ENCODE measurements around the gene PARD3B. TPM values are rescaled to one million over a fixed set of nuclear protein-coding genes. Genes with fewer than 3 reads are reported as not detected.

PARD3B gene
- total and polyA plus RNA-seq, 2 of the 8 experiments (the other 6 are each of a cell fraction or from before 2014, with no cell fraction given), result 1.2 to 5.7 TPM

GRCh38 chr2:204966245-204966644, 421.0 kb downstream of the PARD3B start:
- H3K4me3 ChIP-seq (ENCODE audit: extremely low read depth in 1 of 4, insufficient read depth in 2 of 4, low read depth in 3 of 4, low read length in 4 of 4), result no peak overlapping the region
- no peak overlapping the region for H2BK15ac ChIP-seq (ENCODE audit: low read length)
- no peak overlapping the region for H2BK12ac ChIP-seq (ENCODE audit: low read depth, low read length)
- no peaks in the 10 kb centered on the region for H3K9me3 ChIP-seq (ENCODE audit: insufficient read depth in 2 of 2, low read depth in 1 of 2, low read length in 1 of 2)
- no peak overlapping the region for H2BK120ac ChIP-seq (replicated peaks; ENCODE audit: low read depth, low read length)
- H2AK5ac ChIP-seq (ENCODE audit: low read depth, low read length), result no peak overlapping the region
- no peak overlapping the region for H4K8ac ChIP-seq (ENCODE audit: extremely low read depth, insufficient read depth, low read length)
- H3K4me1 ChIP-seq (replicated peaks in 1 of 4; ENCODE audit: control insufficient read depth in 3 of 4, insufficient read depth in 4 of 4, low read length in 3 of 4), result no peaks in the 10 kb centered on the region
- H3K79me2 ChIP-seq (ENCODE audit: control insufficient read depth in 1 of 2, insufficient read depth in 2 of 2, low read length in 2 of 2), result no peaks in the 10 kb centered on the region
- H3K27me3 ChIP-seq (replicated peaks in 1 of 4; ENCODE audit: control insufficient read depth in 3 of 4, extremely low read depth in 1 of 4, insufficient read depth in 3 of 4, low read length in 3 of 4), result no peaks in the 10 kb centered on the region
- no peak overlapping the region for H4K5ac ChIP-seq (ENCODE audit: insufficient read length, low read depth, low read length)
- H3K27ac ChIP-seq (ENCODE audit: low read depth, low read length), result no peak overlapping the region
- H4K91ac ChIP-seq (replicated peaks; ENCODE audit: insufficient read length, low read length), result no peak overlapping the region
- no peak overlapping the region for H2AFZ ChIP-seq (ENCODE audit: low read length)
- WGBS, 2 experiments (ENCODE audit: extremely low coverage in 1 of 2, insufficient coverage in 1 of 2, insufficient read length in 1 of 2, insufficient replicate concordance in 2 of 2, low coverage in 1 of 2, low lambda C conversion rate in 2 of 2, missing lambda C conversion rate in 1 of 2), result 91% methylated on average over 5 of the region's 5 CpGs; no CpG with 5 or more reads in 1 of the 2 experiments
- no peak overlapping the region for H2BK20ac ChIP-seq (ENCODE audit: low read length)
- H3K4ac ChIP-seq (replicated peaks; ENCODE audit: insufficient read length, low read depth, low read length), result no peak overlapping the region
- FAIRE-seq (no peak), DNase-seq (ENCODE audit: low read depth in 1 of 2, low spot score in 2 of 2) (no peak)
- H4K20me1 ChIP-seq (replicated peaks in 1 of 2; ENCODE audit: control insufficient read depth in 1 of 2, insufficient read depth in 2 of 2, low read length in 2 of 2), result no peaks in the 10 kb centered on the region
- H3K4me2 ChIP-seq (ENCODE audit: insufficient read depth in 1 of 2, low read depth in 2 of 2, low read length in 2 of 2), result no peak overlapping the region
- no peak overlapping the region for H3K14ac ChIP-seq (ENCODE audit: insufficient read length)
- no peaks in the 10 kb centered on the region for H3K36me3 ChIP-seq (ENCODE audit: control insufficient read depth in 2 of 4, insufficient read depth in 4 of 4, low read length in 3 of 4)
- H2BK5ac ChIP-seq (ENCODE audit: low read depth, low read length), result no peak overlapping the region
- no peak overlapping the region for H3K9ac ChIP-seq (replicated peaks in 1 of 4; ENCODE audit: extremely low read depth in 1 of 4, low read depth in 3 of 4, low read length in 3 of 4)
- no peaks in the 10 kb centered on the region for H3K79me1 ChIP-seq (ENCODE audit: low read depth, low read length)
- H3K23me2 ChIP-seq (ENCODE audit: low read depth, low read length), result no peaks in the 10 kb centered on the region
- CTCF ChIA-PET (ENCODE audit: partially characterized antibody), result interaction anchor here (1.0 to 1.8 kb wide), 2 partner anchors 10 to 716 kb away, joined by 3 to 5 read pairs; partner anchors contain the start of gene NRP2
- H3K18ac ChIP-seq (ENCODE audit: extremely low read depth, low read length), result no peak overlapping the region
- H3K56ac ChIP-seq (replicated peaks; ENCODE audit: insufficient read length, low read depth, low read length), result no peak overlapping the region
- POLR2A ChIA-PET (ENCODE audit: partially characterized antibody), result no interaction called here
- no peak overlapping the region for H3K23ac ChIP-seq (ENCODE audit: insufficient read length)
- TF ChIP-seq TBP (IDR thresholded peaks at IDR 0.05; ENCODE audit: low read depth, low read length) (no peak), JUN (IDR thresholded peaks at IDR 0.05; ENCODE audit: low read depth, low read length) (no peak), EGR1 (IDR thresholded peaks at IDR 0.05; ENCODE audit: borderline replicate concordance, low read depth, low read length) (no peak), RBBP5 (IDR thresholded peaks at IDR 0.05; ENCODE audit: borderline replicate concordance, low read depth, low read length) (no peak), KDM5A (IDR thresholded peaks at IDR 0.05; ENCODE audit: low read length) (no peak), CBX8 (IDR thresholded peaks at IDR 0.05; ENCODE audit: borderline replicate concordance, low read depth, low read length) (no peak), USF2 (IDR thresholded peaks at IDR 0.05; ENCODE audit: low read length) (no peak), HDAC6 (IDR thresholded peaks at IDR 0.05; ENCODE audit: low read depth, low read length) (no peak), EP300 (IDR thresholded peaks at IDR 0.05; ENCODE audit: borderline replicate concordance in 1 of 2, low read depth in 2 of 2, low read length in 2 of 2) (no peak), RAD21 (IDR thresholded peaks at IDR 0.05 in 1 of 2, conservative IDR thresholded peaks at IDR 0.05 in 1 of 2; ENCODE audit: low read depth in 2 of 2, low read length in 2 of 2) (no peak), TEAD4 (IDR thresholded peaks at IDR 0.05; ENCODE audit: low read depth, low read length) (no peak), RFX5 (IDR thresholded peaks at IDR 0.05; ENCODE audit: borderline replicate concordance, low read depth, low read length) (no peak), KDM4A (IDR thresholded peaks at IDR 0.05; ENCODE audit: low read depth, low read length, severe bottlenecking) (no peak), CHD2 (IDR thresholded peaks at IDR 0.05; ENCODE audit: low read length) (no peak)

All from H1 (cell line).